Right ventricle myocardium inferior (tissue), 1 donor: ENCODE measurements around the gene PRKCA. TPM values are rescaled to one million over a fixed set of nuclear protein-coding genes. Genes with fewer than 3 reads are reported as not detected.
"Not testable (repeated sequence)": the region's sequence is repeated elsewhere in the genome, so short reads cannot be mapped to it uniquely, and the experiment has no call there.

Experiments
- ATAC-seq: fragments of 200-7000 bp; cut with Tn5 transposase; one replicate; pipeline ENCODE4 v1.9.1; 2020; ENCODE audit warnings: mild to moderate bottlenecking, moderate library complexity
- DNase-seq: peaks from one replicate; pipeline ENCODE4 v3.0.0; 2021; ENCODE audit errors: missing footprints
- intact Hi-C: fragments of 100-400 bp; cut with DNase I; formaldehyde crosslinking; loops from one replicate; pipeline ENCODE4 v1.11.0; 2022
- total RNA-seq: library from RNA; stranded (reverse); fragmentation: NEBNext Ultra II Directional; extraction: Animal tissue kit (Norgen Biotek cat#: 25700); gene quantifications from one replicate; pipeline ENCODE4 v1.2.1, GENCODE V29; 2021
- donor health status: DM: no; HTN: yes; CAD: no; lungs with severe emphysema.

The PRKCA gene
- total RNA-seq, 1 donor from 2014 or later: 6.9 TPM

GRCh38 chr17:66714046-66715023 lies 411.9 kb downstream of the PRKCA start:
- DNase-seq (peak; percentile 56), ATAC-seq (no peak)

GRCh38 chr17:66715076-66715675 lies 412.8 kb downstream of the PRKCA start:
- intact Hi-C loops: no loop called here
- DNase-seq: no peak
- no peak for ATAC-seq

More at GRCh38 chr17:66714046-66715023, 411.9 kb downstream of the PRKCA start:
- intact Hi-C loops: no loop called here

- intact Hi-C loops: loop anchor here (2.0 kb wide), 1 partner anchor 191 kb away; no protein-coding TSS in a partner anchor
Observed at GRCh38 chr17:66715745-66716156, 413.3 kb downstream of the PRKCA start.

GRCh38 chr17:66716236-66717026 lies 414.0 kb downstream of the PRKCA start:
- DNase-seq: no peak
- intact Hi-C loops: loop anchor here (2.0 kb wide), 1 partner anchor 190 kb away; no protein-coding TSS in a partner anchor
- no peak for ATAC-seq

More at GRCh38 chr17:66715745-66716156, 413.3 kb downstream of the PRKCA start:
- ATAC-seq (peak; percentile 50), DNase-seq (no peak)

- intact Hi-C loops: loop anchor here (2.0 kb wide), 1 partner anchor 189 kb away; no protein-coding TSS in a partner anchor
- DNase-seq (no peak), ATAC-seq (no peak)
Observed at GRCh38 chr17:66717641-66718058, 415.2 kb downstream of the PRKCA start.

- intact Hi-C loops: no loop called here
- no peak for ATAC-seq
- no peak for DNase-seq
Observed at GRCh38 chr17:66720027-66720426, 417.6 kb downstream of the PRKCA start.

GRCh38 chr17:66720567-66720966 lies 418.2 kb downstream of the PRKCA start:
- DNase-seq: no peak
- no peak for ATAC-seq
- intact Hi-C loops: no loop called here

GRCh38 chr17:66722341-66722740 lies 419.9 kb downstream of the PRKCA start:
- ATAC-seq (no peak), DNase-seq (no peak)
- intact Hi-C loops: no loop called here

- ATAC-seq (peak; percentile 62), DNase-seq (no peak)
- intact Hi-C loops: no loop called here
Observed at GRCh38 chr17:66724581-66725341, 422.3 kb downstream of the PRKCA start.

GRCh38 chr17:66725438-66725837 lies 423.0 kb downstream of the PRKCA start:
- ATAC-seq, intact Hi-C loops, DNase-seq: not testable (repeated sequence)

- intact Hi-C loops: no loop called here
Observed at GRCh38 chr17:66725956-66726355, 423.5 kb downstream of the PRKCA start.

GRCh38 chr17:66726371-66726770 lies 424.0 kb downstream of the PRKCA start:
- ATAC-seq (no peak), DNase-seq (no peak)
- intact Hi-C loops: no loop called here

More at GRCh38 chr17:66725956-66726355, 423.5 kb downstream of the PRKCA start:
- ATAC-seq: no peak
- DNase-seq: no peak

GRCh38 chr17:66726846-66727245 lies 424.4 kb downstream of the PRKCA start:
- DNase-seq: no peak
- intact Hi-C loops: no loop called here
- ATAC-seq: no peak

- intact Hi-C loops: no loop called here
- ATAC-seq (peak; percentile 40), DNase-seq (no peak)
Observed at GRCh38 chr17:66727634-66728570, 425.5 kb downstream of the PRKCA start.

- no peak for DNase-seq
- intact Hi-C loops: no loop called here
- ATAC-seq: no peak
Observed at GRCh38 chr17:66730461-66730923, 428.1 kb downstream of the PRKCA start.

GRCh38 chr17:66733759-66734158 lies 431.3 kb downstream of the PRKCA start:
- ATAC-seq (no peak), DNase-seq (no peak)
- intact Hi-C loops: no loop called here
